GM19239 (cell line): Measurements from ENCODE around the gene SEC61A1.

Source experiments
- DNase-seq: peaks from one replicate; pipeline ENCODE4 v3.0.0; 2011; ENCODE audit warnings: low spot score; ENCODE audit not compliant: insufficient read length
- FAIRE-seq: peaks from 2 replicates; lab custom pipeline; 2011; peaks lifted over from hg19 to GRCh38; lab: Jason Lieb, UNC

Gene SEC61A1

DNA sequence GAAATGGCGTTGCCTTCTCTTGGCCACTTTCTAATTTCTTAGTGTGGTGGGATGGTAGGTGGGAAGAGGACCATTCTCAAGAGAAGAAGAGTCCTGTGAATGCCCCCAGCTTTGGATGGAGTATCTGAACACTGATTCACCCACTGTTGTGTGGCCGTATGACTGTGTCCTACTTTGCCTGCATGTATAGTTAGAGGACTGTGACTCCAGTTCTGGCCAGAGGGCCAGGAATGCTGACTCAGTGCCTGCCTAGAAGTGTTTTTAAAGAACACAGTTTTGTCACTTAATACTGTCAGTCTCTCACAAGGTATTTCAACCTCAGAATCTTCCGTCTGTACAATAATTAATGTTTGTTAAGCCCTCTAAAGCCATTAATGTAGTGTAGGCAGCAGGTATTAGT is 2.1 kb downstream of the SEC61A1 start:
- DNase-seq = no peak
- no peak for FAIRE-seq

DNA sequence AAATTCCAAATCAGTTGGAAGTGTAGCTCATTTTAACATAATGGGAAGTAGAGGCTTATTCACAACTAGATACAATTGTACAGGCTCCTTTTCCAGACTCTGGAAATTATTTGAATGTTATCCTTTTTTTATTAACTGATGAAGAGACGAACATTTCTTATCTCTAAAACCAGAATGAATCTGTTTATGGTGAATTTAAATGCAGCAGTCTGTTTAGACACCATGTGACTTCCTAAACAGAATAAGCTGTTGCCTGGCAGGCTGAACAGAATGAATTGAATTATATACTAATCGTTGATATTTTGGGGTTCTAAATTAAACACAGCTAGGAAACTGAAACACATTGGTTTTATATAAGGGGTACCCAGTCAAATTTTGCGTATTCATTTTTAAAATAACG is 4.0 kb downstream of the SEC61A1 start:
- DNase-seq = no peak
- no peak for FAIRE-seq

- FAIRE-seq (no peak), DNase-seq (no peak)
Observed at GRCh38 chr3:128060473-128061381, 8.5 kb downstream of the SEC61A1 start.

GRCh38 chr3:128062033-128062745 is 10.0 kb downstream of the SEC61A1 start:
- DNase-seq (no peak), FAIRE-seq (no peak)

- FAIRE-seq (no peak), DNase-seq (no peak)
Observed at GRCh38 chr3:128063865-128064264, 11.6 kb downstream of the SEC61A1 start.

DNA sequence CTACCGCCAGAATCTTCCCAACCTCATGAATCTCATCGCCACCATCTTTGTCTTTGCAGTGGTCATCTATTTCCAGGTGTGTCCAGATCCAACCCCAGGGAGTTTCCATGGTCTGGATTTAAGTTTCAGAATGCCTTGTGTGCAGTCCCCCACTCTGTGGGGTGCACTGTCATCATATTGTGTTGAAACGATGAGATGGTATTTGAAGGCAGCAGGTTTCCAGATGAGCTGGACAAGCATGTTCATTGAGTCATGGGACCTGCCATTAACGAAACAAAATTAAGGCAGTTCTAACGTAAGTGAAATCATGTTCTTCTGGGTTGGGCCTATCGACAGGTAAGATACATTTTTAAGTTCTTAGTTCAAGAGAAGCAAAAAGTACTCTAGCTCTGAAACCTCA is 12.7 kb downstream of the SEC61A1 start:
- DNase-seq (no peak), FAIRE-seq (no peak)

DNA sequence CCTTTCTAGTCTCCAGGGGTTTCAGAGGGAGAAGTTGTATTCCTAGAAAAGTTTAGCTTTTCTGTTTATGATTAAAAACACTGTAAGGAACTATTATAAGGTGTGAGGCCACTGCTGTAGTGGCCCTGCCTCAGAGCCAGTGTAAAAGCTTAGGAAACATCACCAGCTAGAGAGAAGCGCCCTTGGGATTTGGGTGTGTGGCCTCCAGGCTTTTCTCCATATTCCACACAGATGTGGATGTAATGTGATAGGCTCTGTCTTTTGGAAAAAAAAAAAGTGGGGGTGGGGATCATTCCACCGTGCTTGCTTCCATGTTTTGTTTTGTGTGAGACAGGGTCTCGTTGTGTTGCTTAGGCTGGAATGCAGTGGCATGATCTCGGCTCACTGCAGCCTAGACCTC is 13.9 kb downstream of the SEC61A1 start:
- no peak for DNase-seq
- FAIRE-seq = no peak

GRCh38 chr3:128066676-128067075 is 14.4 kb downstream of the SEC61A1 start:
- no peak for DNase-seq
- no peak for FAIRE-seq

GRCh38 chr3:128067489-128067888 is 15.3 kb downstream of the SEC61A1 start:
- DNase-seq = no peak
- FAIRE-seq = no peak

DNA sequence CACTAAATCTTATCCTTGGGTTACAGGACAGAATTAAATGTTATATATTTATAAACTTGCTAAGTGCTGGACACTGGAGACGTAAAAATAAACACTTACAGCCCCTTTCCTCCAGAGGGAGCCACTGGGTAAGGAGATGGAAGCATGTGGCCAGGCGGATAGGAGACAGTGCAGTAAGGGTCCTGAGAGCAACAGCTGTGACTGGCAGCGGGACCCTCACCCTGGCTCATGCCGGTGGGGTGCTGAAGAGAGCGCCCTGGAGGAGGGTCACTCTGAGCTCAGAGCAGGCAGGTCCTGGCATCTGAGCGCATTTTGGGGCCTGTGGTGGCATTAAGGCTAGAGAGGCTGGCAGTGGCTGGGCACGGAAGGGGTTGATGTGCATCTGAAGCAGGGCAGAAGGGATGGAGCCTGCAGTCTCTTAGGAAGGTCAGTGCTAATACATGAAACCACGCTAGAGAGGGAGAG is 16.0 kb downstream of the SEC61A1 start:
- FAIRE-seq = no peak
- DNase-seq = no peak

GRCh38 chr3:128069271-128069670 is 17.0 kb downstream of the SEC61A1 start:
- DNase-seq = no peak
- no peak for FAIRE-seq

- FAIRE-seq (no peak), DNase-seq (no peak)
Observed at GRCh38 chr3:128070898-128071591, 18.8 kb downstream of the SEC61A1 start.

DNA sequence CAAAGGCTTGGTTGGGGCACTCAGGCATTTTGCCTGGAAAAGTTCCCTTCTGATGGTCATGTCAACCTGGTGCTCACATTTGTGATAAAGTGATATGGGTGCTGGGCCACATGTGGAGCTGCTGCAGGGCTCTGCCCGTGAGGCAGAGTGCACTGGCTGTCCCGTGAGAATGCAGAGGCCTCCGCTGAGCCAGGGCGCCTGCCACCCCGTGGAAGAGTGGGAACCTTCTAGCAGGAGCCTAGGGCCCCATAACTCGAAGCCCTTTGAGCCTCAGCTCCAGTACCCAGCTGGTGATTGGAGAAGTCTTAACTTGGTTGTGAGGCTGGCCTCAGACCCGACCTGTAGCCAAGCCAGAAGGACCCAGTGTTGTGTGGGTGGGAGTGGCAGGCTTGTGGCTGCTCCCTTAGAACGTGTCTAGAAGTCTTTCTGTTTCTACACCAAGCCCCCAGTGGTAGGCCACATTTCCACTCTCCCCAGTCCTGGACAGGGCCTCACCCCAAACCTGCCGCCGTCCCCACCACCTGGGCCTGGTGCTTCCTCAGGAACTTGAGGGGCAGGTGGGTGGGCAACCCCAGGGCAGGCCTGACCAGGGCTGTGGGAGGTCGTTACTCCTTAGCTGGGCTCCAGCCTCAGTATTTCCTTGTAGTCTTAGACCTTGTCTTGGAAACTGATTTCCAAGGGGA is 19.7 kb downstream of the SEC61A1 start:
- no peak for DNase-seq
- FAIRE-seq = no peak

DNA sequence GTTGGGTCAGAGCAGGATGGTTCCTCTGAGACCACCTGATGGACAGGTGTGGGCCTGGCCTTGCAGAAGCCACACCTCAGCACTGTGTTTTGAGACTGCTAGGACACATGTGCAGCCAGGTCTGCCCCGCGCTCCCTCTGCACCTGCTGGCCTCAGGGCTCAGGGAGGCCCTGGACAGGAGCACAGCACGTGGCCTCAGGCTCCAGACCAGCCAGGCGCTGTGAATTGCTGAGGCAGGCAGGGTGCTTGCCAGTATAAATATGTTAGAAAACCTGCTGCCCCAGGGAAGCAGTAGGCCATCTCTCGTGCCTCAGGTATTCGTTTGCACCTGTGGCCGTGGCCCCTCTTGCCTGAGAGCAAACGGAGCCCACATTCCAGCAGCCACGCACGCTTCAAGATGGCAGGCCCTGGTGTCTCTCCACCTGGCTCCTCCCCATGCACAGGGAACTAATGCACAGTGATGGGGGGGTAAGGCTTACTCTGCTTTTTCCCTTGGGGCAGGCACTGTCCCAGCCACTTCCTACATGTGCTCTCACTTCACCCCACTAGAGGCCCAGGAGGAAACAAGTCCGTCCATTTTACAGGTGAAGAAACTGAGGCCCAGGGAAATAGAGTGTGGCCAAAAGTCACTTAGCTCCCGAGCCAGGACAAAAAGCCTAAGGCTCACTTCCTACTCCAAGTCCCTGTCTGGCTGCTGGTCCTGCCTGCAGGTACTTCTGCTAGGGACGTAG is 20.4 kb downstream of the SEC61A1 start:
- FAIRE-seq (no peak), DNase-seq (no peak)

- FAIRE-seq = no peak
- DNase-seq = no peak
Observed at GRCh38 chr3:128073185-128073725, 21.0 kb downstream of the SEC61A1 start.

DNA sequence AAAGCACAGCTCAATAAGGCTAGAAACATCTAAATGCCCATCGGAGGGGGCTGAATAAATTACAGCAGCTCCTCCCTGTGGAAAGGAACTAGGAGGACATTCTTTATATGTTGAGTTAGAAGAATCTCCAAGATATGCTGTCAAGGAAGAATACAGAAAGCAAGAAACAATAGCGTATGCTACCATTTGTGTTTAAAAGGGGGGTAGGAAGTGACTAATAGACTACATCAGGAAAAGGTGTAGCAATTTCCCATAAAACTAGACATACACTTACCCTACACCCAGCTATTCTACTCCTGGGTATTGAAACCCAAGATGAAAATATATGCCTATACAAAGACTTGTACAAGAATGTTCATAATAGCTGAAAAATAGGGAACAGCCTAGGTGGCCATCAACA is 21.6 kb downstream of the SEC61A1 start:
- DNase-seq (no peak), FAIRE-seq (no peak)

DNA sequence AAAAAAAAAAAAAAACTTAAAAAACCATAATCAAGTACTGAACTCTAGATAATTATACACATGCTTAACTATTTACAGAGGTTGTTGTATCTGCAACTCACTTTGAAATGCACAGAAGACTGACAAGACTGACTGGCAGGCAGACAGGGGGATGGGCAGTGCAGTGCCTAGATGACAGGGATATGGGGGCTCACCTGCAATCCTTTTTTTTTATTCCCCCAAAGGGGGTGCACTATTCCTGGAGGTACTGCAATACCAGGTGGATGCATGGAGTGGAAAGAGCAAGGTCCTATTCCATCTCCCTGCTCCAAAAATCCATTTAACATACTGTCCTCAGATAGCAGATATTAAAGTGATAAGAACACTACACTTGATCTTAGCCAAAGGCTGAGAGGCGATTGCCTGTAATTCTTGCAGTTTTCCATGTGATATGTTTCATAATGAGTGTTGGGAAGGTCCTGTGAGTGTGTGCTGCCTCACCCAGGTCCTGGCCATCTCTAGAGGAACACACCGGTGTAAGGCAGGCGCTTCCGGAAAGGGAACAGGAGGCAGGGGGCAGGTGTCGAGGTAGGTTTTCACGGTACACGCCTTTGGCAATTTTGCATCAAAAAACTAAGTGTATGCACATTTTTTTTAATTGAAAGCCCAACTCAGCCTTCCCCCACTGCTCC is 22.7 kb downstream of the SEC61A1 start:
- DNase-seq = no peak
- FAIRE-seq = peak; percentile 78

- FAIRE-seq = no peak
- DNase-seq = peak; percentile 87
Observed at GRCh38 chr3:128075522-128076482, 23.6 kb downstream of the SEC61A1 start.
